ENCODE measurements around the gene TSPAN4.
A peak's percentile ranks its signal among the peaks of the same experiment; 100 is the strongest.

Gene TSPAN4

GRCh38 chr11:839280-839623 lies 3.4 kb upstream of the TSPAN4 start:
- Histone ChIP-seq H3K36me3 (ENCODE audit: control insufficient read depth in 4 of 4, insufficient read depth in 4 of 4, low read length in 3 of 4) (peaks cover 2 to 45% (median 27%) of the 10 kb centered on the region in 4 experiments), H3K27ac (ENCODE audit: insufficient read depth in 1 of 2, low read depth in 1 of 2, low read length in 2 of 2, poor library complexity in 1 of 2, severe bottlenecking in 2 of 2) (no peak overlapping the region), H3K9me3 (ENCODE audit: control extremely low read depth in 1 of 5, control insufficient read depth in 4 of 5, insufficient read depth in 2 of 5, low read depth in 1 of 5, low read length in 4 of 5) (no peaks in the 10 kb centered on the region), H3K27me3 (replicated peaks in 2 of 5; ENCODE audit: control insufficient read depth in 4 of 5, insufficient read depth in 5 of 5, low read length in 4 of 5) (peaks cover 0 to 2% (median 0%) of the 10 kb centered on the region in 5 experiments), H3K4me3 (ENCODE audit: control insufficient read depth in 1 of 7, extremely low read depth in 1 of 7, insufficient read depth in 4 of 7, low read depth in 2 of 7, low read length in 6 of 7) (no peak overlapping the region), H3K4me1 (ENCODE audit: control extremely low read depth in 1 of 4, control insufficient read depth in 4 of 4, insufficient read depth in 4 of 4, low read length in 3 of 4) (peaks cover 0 to 40% (median 37%) of the 10 kb centered on the region in 4 experiments)
- no peak for DNase-seq
- CTCF ChIA-PET: interaction anchor here (1.6 to 3.1 kb wide), 2 partner anchors 11 to 17 kb away, joined by 4 to 14 read pairs; partner anchors contain the start of gene CRACR2B
- POLR2A ChIA-PET: no interaction called here
- WGBS (ENCODE audit: insufficient coverage): 98% methylated on average over 5 of the region's 5 CpGs

GRCh38 chr11:839875-840617 lies 2.6 kb upstream of the TSPAN4 start:
- ChIA-PET POLR2A (interaction anchor here (4.2 kb wide), 1 partner anchor 8 kb away, joined by 19 read pairs; the partner anchor contains the start of gene CD151), CTCF (interaction anchor here (1.0 to 2.2 kb wide), 6 partner anchors 9 to 136 kb away, joined by 3 to 11 read pairs (median 4); partner anchors contain the start of gene PNPLA2)
- peaks cover 0 to 38% (median 36%) of the 10 kb centered on the region in 4 experiments for H3K4me1 ChIP-seq (ENCODE audit: control extremely low read depth in 1 of 4, control insufficient read depth in 4 of 4, insufficient read depth in 4 of 4, low read length in 3 of 4)
- 94% methylated on average over 20 of the region's 25 CpGs for WGBS (ENCODE audit: insufficient coverage)
- H3K27me3 ChIP-seq (replicated peaks in 2 of 5; ENCODE audit: control insufficient read depth in 4 of 5, insufficient read depth in 5 of 5, low read length in 4 of 5): no peaks in the 10 kb centered on the region
- no peak overlapping the region for H3K27ac ChIP-seq (ENCODE audit: insufficient read depth in 1 of 2, low read depth in 1 of 2, low read length in 2 of 2, poor library complexity in 1 of 2, severe bottlenecking in 2 of 2)
- H3K4me3 ChIP-seq (ENCODE audit: control insufficient read depth in 1 of 7, extremely low read depth in 1 of 7, insufficient read depth in 4 of 7, low read depth in 2 of 7, low read length in 6 of 7): no peak overlapping the region
- DNase-seq: no peak
- peaks cover 2 to 45% (median 27%) of the 10 kb centered on the region in 4 experiments for H3K36me3 ChIP-seq (ENCODE audit: control insufficient read depth in 4 of 4, insufficient read depth in 4 of 4, low read length in 3 of 4)
- no peaks in the 10 kb centered on the region for H3K9me3 ChIP-seq (ENCODE audit: control extremely low read depth in 1 of 5, control insufficient read depth in 4 of 5, insufficient read depth in 2 of 5, low read depth in 1 of 5, low read length in 4 of 5)

GRCh38 chr11:841981-842369 lies 677 bp upstream of the TSPAN4 start:
- ChIA-PET POLR2A (interaction anchor here (0.5 to 4.2 kb wide), 6 partner anchors 10 to 393 kb away, joined by 3 to 19 read pairs (median 4); partner anchors contain the start of genes CD151 and PNPLA2), CTCF (interaction anchor here (1.5 to 2.2 kb wide), 4 partner anchors 8 to 28 kb away, joined by 4 to 11 read pairs (median 6); partner anchors contain the start of gene PNPLA2)
- H3K4me3 ChIP-seq (ENCODE audit: control insufficient read depth in 1 of 7, extremely low read depth in 1 of 7, insufficient read depth in 4 of 7, low read depth in 2 of 7, low read length in 6 of 7): peak overlapping the region; percentile 81 to 99 (median 88)
- peak in 1 of 3 donors; percentile 24 for DNase-seq
- 1% methylated on average over 25 of the region's 27 CpGs for WGBS (ENCODE audit: insufficient coverage)
- no peaks in the 10 kb centered on the region for H3K27me3 ChIP-seq (replicated peaks in 2 of 5; ENCODE audit: control insufficient read depth in 4 of 5, insufficient read depth in 5 of 5, low read length in 4 of 5)
- peaks cover 2 to 37% (median 25%) of the 10 kb centered on the region in 4 experiments for H3K36me3 ChIP-seq (ENCODE audit: control insufficient read depth in 4 of 4, insufficient read depth in 4 of 4, low read length in 3 of 4)
- no peaks in the 10 kb centered on the region for H3K9me3 ChIP-seq (ENCODE audit: control extremely low read depth in 1 of 5, control insufficient read depth in 4 of 5, insufficient read depth in 2 of 5, low read depth in 1 of 5, low read length in 4 of 5)
- H3K27ac ChIP-seq (ENCODE audit: insufficient read depth in 1 of 2, low read depth in 1 of 2, low read length in 2 of 2, poor library complexity in 1 of 2, severe bottlenecking in 2 of 2): peak overlapping the region; percentile 84 to 95
- H3K4me1 ChIP-seq (ENCODE audit: control extremely low read depth in 1 of 4, control insufficient read depth in 4 of 4, insufficient read depth in 4 of 4, low read length in 3 of 4): peaks cover 0 to 52% (median 51%) of the 10 kb centered on the region in 4 experiments

GRCh38 chr11:843086-843734 lies 558 bp downstream of the TSPAN4 start:
- 2% methylated on average over 47 of the region's 53 CpGs for WGBS (ENCODE audit: insufficient coverage)
- Histone ChIP-seq H3K4me3 (ENCODE audit: control insufficient read depth in 1 of 7, extremely low read depth in 1 of 7, insufficient read depth in 4 of 7, low read depth in 2 of 7, low read length in 6 of 7) (peak overlapping the region; percentile 29 to 99 (median 88)), H3K4me1 (ENCODE audit: control extremely low read depth in 1 of 4, control insufficient read depth in 4 of 4, insufficient read depth in 4 of 4, low read length in 3 of 4) (peaks cover 0 to 56% (median 53%) of the 10 kb centered on the region in 4 experiments), H3K27ac (ENCODE audit: insufficient read depth in 1 of 2, low read depth in 1 of 2, low read length in 2 of 2, poor library complexity in 1 of 2, severe bottlenecking in 2 of 2) (no peak overlapping the region), H3K27me3 (replicated peaks in 2 of 5; ENCODE audit: control insufficient read depth in 4 of 5, insufficient read depth in 5 of 5, low read length in 4 of 5) (no peaks in the 10 kb centered on the region), H3K9me3 (ENCODE audit: control extremely low read depth in 1 of 5, control insufficient read depth in 4 of 5, insufficient read depth in 2 of 5, low read depth in 1 of 5, low read length in 4 of 5) (no peaks in the 10 kb centered on the region), H3K36me3 (ENCODE audit: control insufficient read depth in 4 of 4, insufficient read depth in 4 of 4, low read length in 3 of 4) (peaks cover 2 to 25% (median 18%) of the 10 kb centered on the region in 4 experiments)
- CTCF ChIA-PET: interaction anchor here (0.9 to 2.4 kb wide), 5 partner anchors 10 to 37 kb away, joined by 4 to 8 read pairs (median 5); partner anchors contain the start of gene PNPLA2
- no peak for DNase-seq
- POLR2A ChIA-PET: interaction anchor here (0.6 to 4.2 kb wide), 7 partner anchors 8 to 116 kb away, joined by 3 to 19 read pairs (median 4); partner anchors contain the start of genes CD151 and PNPLA2

- Histone ChIP-seq H3K36me3 (ENCODE audit: control insufficient read depth in 4 of 4, insufficient read depth in 4 of 4, low read length in 3 of 4) (peaks cover 2 to 17% (median 13%) of the 10 kb centered on the region in 4 experiments), H3K27ac (ENCODE audit: insufficient read depth in 1 of 2, low read depth in 1 of 2, low read length in 2 of 2, poor library complexity in 1 of 2, severe bottlenecking in 2 of 2) (peak overlapping the region in 1 of 2 experiments; percentile 40), H3K27me3 (replicated peaks in 2 of 5; ENCODE audit: control insufficient read depth in 4 of 5, insufficient read depth in 5 of 5, low read length in 4 of 5) (peaks cover 0 to 4% (median 0%) of the 10 kb centered on the region in 5 experiments), H3K4me3 (ENCODE audit: control insufficient read depth in 1 of 7, extremely low read depth in 1 of 7, insufficient read depth in 4 of 7, low read depth in 2 of 7, low read length in 6 of 7) (peak overlapping the region in 6 of 7 experiments; percentile 55 to 99 (median 89)), H3K9me3 (ENCODE audit: control extremely low read depth in 1 of 5, control insufficient read depth in 4 of 5, insufficient read depth in 2 of 5, low read depth in 1 of 5, low read length in 4 of 5) (no peaks in the 10 kb centered on the region), H3K4me1 (ENCODE audit: control extremely low read depth in 1 of 4, control insufficient read depth in 4 of 4, insufficient read depth in 4 of 4, low read length in 3 of 4) (peaks cover 0 to 64% (median 61%) of the 10 kb centered on the region in 4 experiments)
- ChIA-PET CTCF (interaction anchor here (0.6 to 5.0 kb wide), 7 partner anchors 10 to 208 kb away, joined by 3 to 32 read pairs (median 5); partner anchors contain the start of gene PNPLA2), POLR2A (interaction anchor here (0.6 to 4.2 kb wide), 7 partner anchors 9 to 38 kb away, joined by 3 to 19 read pairs (median 3); partner anchors contain the start of gene CD151)
- 8% methylated on average over 15 of the region's 25 CpGs for WGBS (ENCODE audit: insufficient coverage)
- peak in 1 of 3 donors; percentile 33 for DNase-seq
Measured at GRCh38 chr11:843818-844692, 1.4 kb downstream of the TSPAN4 start.
